ENCODE data around the gene NPPB.
A peak's percentile ranks its signal among the peaks of the same experiment; 100 is the strongest.
"Not testable (repeated sequence)": the region's sequence is repeated elsewhere in the genome, so short reads cannot be mapped to it uniquely, and the experiment has no call there.

Gene NPPB

GRCh38 chr1:11858613-11858967 lies at the start of gene NPPB:
NPPB (minus strand) TSS chr1:11858945; CDS start chr1:11858833, 112 bp downstream.
- H3K4me3 ChIP-seq (ENCODE audit: low read length), result no peak within 1 kb of the TSS
- no peak for TF ChIP-seq ZNF274 (IDR thresholded peaks at IDR 0.05; ENCODE audit: low read depth, low read length)

- no peak for TF ChIP-seq ZNF274 (IDR thresholded peaks at IDR 0.05; ENCODE audit: low read depth, low read length)
- H3K4me3 ChIP-seq (ENCODE audit: low read length), result peak overlapping the region; percentile 61; the same call in 1 of the 2 replicates
Observed at GRCh38 chr1:11908095-11908675, 49.4 kb upstream of the NPPB start.

- H3K4me3 ChIP-seq (ENCODE audit: low read length), result no peak overlapping the region
- no peak for TF ChIP-seq ZNF274 (IDR thresholded peaks at IDR 0.05; ENCODE audit: low read depth, low read length)
Observed at GRCh38 chr1:11907275-11908094, 48.7 kb upstream of the NPPB start.

GRCh38 chr1:11906870-11907269 lies 48.1 kb upstream of the NPPB start:
- H3K4me3 ChIP-seq (ENCODE audit: low read length), result no peak overlapping the region

GRCh38 chr1:11904978-11905377 lies 46.2 kb upstream of the NPPB start:
- TF ChIP-seq ZNF274 (IDR thresholded peaks at IDR 0.05; ENCODE audit: low read depth, low read length), result no peak
- H3K4me3 ChIP-seq (ENCODE audit: low read length), result no peak overlapping the region

More at GRCh38 chr1:11906870-11907269, 48.1 kb upstream of the NPPB start:
- no peak for TF ChIP-seq ZNF274 (IDR thresholded peaks at IDR 0.05; ENCODE audit: low read depth, low read length)

- H3K4me3 ChIP-seq (ENCODE audit: low read length), result not testable (repeated sequence)
Observed at GRCh38 chr1:11904156-11904555, 45.4 kb upstream of the NPPB start.

- no peak overlapping the region for H3K4me3 ChIP-seq (ENCODE audit: low read length)
- TF ChIP-seq ZNF274 (IDR thresholded peaks at IDR 0.05; ENCODE audit: low read depth, low read length), result no peak
Observed at GRCh38 chr1:11903210-11903609, 44.5 kb upstream of the NPPB start.

GRCh38 chr1:11901446-11901845 lies 42.7 kb upstream of the NPPB start:
- not testable (repeated sequence) for H3K4me3 ChIP-seq (ENCODE audit: low read length)

DNA sequence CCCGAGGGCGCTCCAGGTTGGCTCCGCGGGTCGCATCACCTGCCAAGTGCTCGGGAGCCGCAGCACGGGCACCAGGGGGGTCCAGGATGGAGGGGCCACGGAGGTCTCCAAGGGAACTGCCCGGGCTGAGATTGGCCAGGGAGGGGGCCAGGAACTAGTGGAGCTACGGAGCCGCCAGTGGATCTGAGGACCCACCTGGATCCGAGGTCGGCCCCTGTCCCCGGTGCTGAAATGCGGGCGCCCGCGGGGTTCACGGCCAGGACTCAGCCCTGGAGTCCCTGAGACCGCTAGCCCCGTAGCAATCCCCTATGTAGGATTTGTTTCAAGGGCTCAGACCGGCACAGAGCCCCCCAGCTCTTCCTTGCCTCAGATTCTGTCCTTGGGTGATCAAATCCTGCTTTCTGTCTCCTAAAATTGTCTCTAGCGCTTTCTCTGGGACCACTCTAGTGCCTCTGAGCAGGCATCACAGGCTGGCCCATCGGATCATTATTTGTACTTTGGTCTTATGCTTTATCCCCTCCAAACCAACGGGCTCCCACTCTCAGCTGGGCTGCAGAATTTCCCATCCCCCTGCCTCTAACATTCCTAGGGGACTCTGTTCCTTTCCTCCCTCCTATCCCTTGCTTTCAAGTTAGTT lies 40.2 kb upstream of the NPPB start:
- TF ChIP-seq ZNF274 (IDR thresholded peaks at IDR 0.05; ENCODE audit: low read depth, low read length), result no peak
- H3K4me3 ChIP-seq (ENCODE audit: low read length), result no peak overlapping the region

- no peak for TF ChIP-seq ZNF274 (IDR thresholded peaks at IDR 0.05; ENCODE audit: low read depth, low read length)
- H3K4me3 ChIP-seq (ENCODE audit: low read length), result no peak overlapping the region
Observed at GRCh38 chr1:11898086-11898785, 39.5 kb upstream of the NPPB start.

- not testable (repeated sequence) for H3K4me3 ChIP-seq (ENCODE audit: low read length)
Observed at GRCh38 chr1:11894501-11894900, 35.8 kb upstream of the NPPB start.

- no peak overlapping the region for H3K4me3 ChIP-seq (ENCODE audit: low read length)
- TF ChIP-seq ZNF274 (IDR thresholded peaks at IDR 0.05; ENCODE audit: low read depth, low read length), result no peak
Observed at GRCh38 chr1:11893907-11894251, 35.1 kb upstream of the NPPB start.

- no peak for TF ChIP-seq ZNF274 (IDR thresholded peaks at IDR 0.05; ENCODE audit: low read depth, low read length)
- H3K4me3 ChIP-seq (ENCODE audit: low read length), result no peak overlapping the region
Observed at GRCh38 chr1:11891433-11892186, 32.9 kb upstream of the NPPB start.

- TF ChIP-seq ZNF274 (IDR thresholded peaks at IDR 0.05; ENCODE audit: low read depth, low read length), result no peak
- no peak overlapping the region for H3K4me3 ChIP-seq (ENCODE audit: low read length)
Observed at GRCh38 chr1:11888877-11889208, 30.1 kb upstream of the NPPB start.

All from GM08714 (cell line).